Upper lobe of left lung (tissue), 6 donors: ENCODE data around the gene RNF180. TPM values are rescaled to one million over a fixed set of nuclear protein-coding genes. Genes with fewer than 3 reads are reported as not detected.
A peak's percentile ranks its signal among the peaks of the same experiment; 100 is the strongest.

Source experiments
- ATAC-seq, 2 donors: fragments of 200-7000 bp; cut with Tn5 transposase; one replicate each; pipeline ENCODE4 v1.9.1; 2022; ENCODE audit warnings: mild to moderate bottlenecking in 2 of 2, moderate library complexity in 2 of 2; ENCODE audit not compliant: low FRiP score in 2 of 2
- DNase-seq, 2 donors: peaks; one replicate each; pipeline ENCODE4 v3.0.0-alpha.2; 2019 to 2020
- H3K27ac ChIP-seq, 4 donors: fragments of 200-600 bp; sonication (generic); one replicate each; pipeline ENCODE4 v1.5.1; 2016 to 2019
- H3K27me3 ChIP-seq, 4 donors: fragments of 200-600 bp; sonication (generic); one replicate each; pipeline ENCODE4 v1.5.1; 2017 to 2019
- H3K36me3 ChIP-seq, 4 donors: fragments of 200-600 bp; sonication (generic); one replicate each; pipeline ENCODE4 v1.5.1; 2016 to 2019
- H3K4me1 ChIP-seq, 4 donors: fragments of 200-600 bp; sonication (generic); one replicate each; pipeline ENCODE4 v1.5.1; 2018 to 2019
- H3K4me3 ChIP-seq, 4 donors: fragments of 200-600 bp; sonication (generic); one replicate each; pipeline ENCODE4 v1.5.1; 2017 to 2019; ENCODE audit warnings: mild to moderate bottlenecking in 2 of 4, moderate library complexity in 1 of 4
- H3K9me3 ChIP-seq, 4 donors: fragments of 200-600 bp; sonication (generic); one replicate each; pipeline ENCODE4 v1.5.1; 2018 to 2019
- CTCF ChIP-seq, 6 experiments: fragments of 450-650 bp in 4 of 6; fragments of 200-600 bp in 2 of 6; sonication (generic) in 2 of 6; IDR thresholded peaks; one replicate each; pipeline ENCODE4 v1.5.1; 2016 to 2019; ENCODE audit warnings: antibody characterized with exemption in 6 of 6
- EP300 ChIP-seq, 4 donors: sonication (generic); formaldehyde crosslinking; IDR thresholded peaks; one replicate each; pipeline ENCODE4 v1.5.1; 2017; ENCODE audit warnings: antibody characterized with exemption in 4 of 4, control low read depth in 2 of 4
- POLR2A ChIP-seq, 4 donors: fragments of 450-650 bp; IDR thresholded peaks; one replicate each; pipeline ENCODE4 v1.5.1; 2016 to 2017; ENCODE audit warnings: antibody characterized with exemption in 4 of 4, mild to moderate bottlenecking in 2 of 4
- POLR2AphosphoS5 ChIP-seq, 2 donors: sonication (generic); formaldehyde crosslinking; IDR thresholded peaks; one replicate each; pipeline ENCODE4 v1.5.1; 2017; ENCODE audit warnings: antibody characterized with exemption in 2 of 2
- WGBS, 2 donors: methylation state at CpG; one replicate each; pipeline ENCODE4 v1.1.5; 2017 to 2018; 5-methylcytosine and 5-hydroxymethylcytosine counted together
- total RNA-seq, 6 donors: library from RNA; depleted of rRNA in 4 of 6; stranded (reverse); fragments of >200 nt in 4 of 6; gene quantifications; one replicate each; pipeline versions ENCODE4 v1.1.0 to v1.2.1, GENCODE V29; 2016 to 2021
- donor health status: DM: no; HTN: no; CAD: no; lungs with moderate emphysema.
- donor health status: DM: no; HTN: yes; CAD: no; lungs with severe emphysema.

The RNF180 gene
- total RNA-seq, 6 donors from 2014 or later = 5.0 to 17.4 (median 9.7) TPM

GRCh38 chr5:64166201-64166959 is 737 bp downstream of the RNF180 start:
- no peak for TF ChIP-seq EP300 (IDR thresholded peaks at IDR 0.05)
- peak in 1 of 6 experiments; percentile 4 for TF ChIP-seq CTCF (IDR thresholded peaks at IDR 0.05)
- TF ChIP-seq POLR2AphosphoS5 (IDR thresholded peaks at IDR 0.05) = no peak
- no peak for DNase-seq
- Histone ChIP-seq H3K4me3 (peak overlapping the region; percentile 47 to 71 (median 62)), H3K27ac (peak overlapping the region; percentile 81 to 92 (median 85)), H3K4me1 (peaks cover 0 to 6% (median 1%) of the 10 kb centered on the region in 4 donors), H3K36me3 (no peaks in the 10 kb centered on the region), H3K9me3 (no peaks in the 10 kb centered on the region), H3K27me3 (peaks cover 0 to 10% (median 6%) of the 10 kb centered on the region in 4 donors)
- 14 to 29% methylated on average over 17 to 21 of the region's 23 CpGs for WGBS, 2 donors
- peak; percentile 19 to 44 for ATAC-seq

GRCh38 chr5:64176301-64176700 is 10.7 kb downstream of the RNF180 start:
- TF ChIP-seq POLR2A (IDR thresholded peaks at IDR 0.05) = no peak
- no peak for TF ChIP-seq POLR2AphosphoS5 (IDR thresholded peaks at IDR 0.05)
- no peak for TF ChIP-seq EP300 (IDR thresholded peaks at IDR 0.05)
- TF ChIP-seq CTCF (IDR thresholded peaks at IDR 0.05) = no peak
- Histone ChIP-seq H3K4me1 (peaks cover 0 to 4% (median 0%) of the 10 kb centered on the region in 4 donors), H3K27ac (no peak overlapping the region), H3K27me3 (no peaks in the 10 kb centered on the region), H3K9me3 (peaks cover 0 to 4% (median 0%) of the 10 kb centered on the region in 4 donors), H3K4me3 (no peak overlapping the region), H3K36me3 (no peaks in the 10 kb centered on the region)
- WGBS, 2 donors = 77 to 93% methylated on average over 2 of the region's 2 CpGs
- DNase-seq = no peak
- no peak for ATAC-seq

GRCh38 chr5:64180661-64181343 is 15.2 kb downstream of the RNF180 start:
- Histone ChIP-seq H3K27ac (no peak overlapping the region), H3K4me3 (no peak overlapping the region), H3K36me3 (no peaks in the 10 kb centered on the region), H3K4me1 (no peaks in the 10 kb centered on the region), H3K9me3 (no peaks in the 10 kb centered on the region), H3K27me3 (no peaks in the 10 kb centered on the region)
- TF ChIP-seq CTCF (IDR thresholded peaks at IDR 0.05) (no peak), POLR2A (IDR thresholded peaks at IDR 0.05) (no peak), EP300 (IDR thresholded peaks at IDR 0.05) (no peak)
- no peak for ATAC-seq
- 55 to 68% methylated on average over 8 of the region's 8 CpGs for WGBS, 2 donors
- no peak for DNase-seq

- no peaks in the 10 kb centered on the region for H3K36me3 ChIP-seq
- ATAC-seq (no peak), DNase-seq (no peak)
- H3K27me3 ChIP-seq = no peaks in the 10 kb centered on the region
- H3K27ac ChIP-seq = no peak overlapping the region
- no peak overlapping the region for H3K4me3 ChIP-seq
- WGBS, 2 donors = 68 to 90% methylated on average over 2 of the region's 2 CpGs
- no peaks in the 10 kb centered on the region for H3K4me1 ChIP-seq
- TF ChIP-seq CTCF (IDR thresholded peaks at IDR 0.05) (no peak), EP300 (IDR thresholded peaks at IDR 0.05) (no peak), POLR2A (IDR thresholded peaks at IDR 0.05) (no peak), POLR2AphosphoS5 (IDR thresholded peaks at IDR 0.05) (no peak)
- H3K9me3 ChIP-seq = no peaks in the 10 kb centered on the region
Measured at GRCh38 chr5:64181440-64181839, 15.8 kb downstream of the RNF180 start.
